Fibroblast of upper back skin (primary cell): ENCODE data around the gene CUL7.

Experiments used
- DNase-seq: peaks from one replicate; pipeline ENCODE4 v3.0.0-alpha.2; 2013

Gene CUL7

DNA sequence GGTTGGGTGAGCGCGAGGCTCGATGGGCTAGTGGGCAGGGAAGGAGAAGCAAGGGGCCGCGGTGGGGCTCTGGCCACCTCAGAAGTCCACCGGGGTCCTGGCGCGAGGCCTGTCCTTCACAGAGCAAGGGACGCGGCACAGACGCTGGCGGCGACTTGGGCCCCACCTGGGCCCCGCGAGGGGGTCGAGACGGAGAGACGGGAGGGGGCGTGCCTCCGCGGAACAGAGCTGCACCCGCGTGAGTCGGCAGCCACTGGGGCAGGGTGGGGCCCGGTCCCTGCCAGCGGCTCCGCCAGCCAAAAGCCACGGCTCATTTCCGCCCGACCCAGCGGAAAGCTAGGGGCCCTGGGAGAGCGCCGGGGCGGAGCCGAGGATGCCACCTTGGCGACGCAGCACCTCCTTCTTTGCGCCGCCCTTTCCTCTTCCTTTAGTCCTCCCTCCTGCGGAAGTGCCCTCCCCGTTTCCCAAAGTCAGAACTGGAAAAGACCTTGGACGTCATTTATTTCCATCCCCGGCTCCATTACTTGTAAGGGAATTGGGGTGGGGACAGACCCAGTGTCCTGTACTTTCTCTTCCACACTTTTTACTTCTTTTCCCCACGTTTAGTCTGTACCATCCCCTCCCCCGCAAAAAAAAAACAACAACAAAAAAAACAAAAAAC lies at the start of gene CUL7:
Gene CUL7 (minus strand): TSS at position 307 of the 661 bp plus-strand sequence. CDS start 1,063 bp downstream, outside the sequence.
- peak; percentile 96 for DNase-seq

DNA sequence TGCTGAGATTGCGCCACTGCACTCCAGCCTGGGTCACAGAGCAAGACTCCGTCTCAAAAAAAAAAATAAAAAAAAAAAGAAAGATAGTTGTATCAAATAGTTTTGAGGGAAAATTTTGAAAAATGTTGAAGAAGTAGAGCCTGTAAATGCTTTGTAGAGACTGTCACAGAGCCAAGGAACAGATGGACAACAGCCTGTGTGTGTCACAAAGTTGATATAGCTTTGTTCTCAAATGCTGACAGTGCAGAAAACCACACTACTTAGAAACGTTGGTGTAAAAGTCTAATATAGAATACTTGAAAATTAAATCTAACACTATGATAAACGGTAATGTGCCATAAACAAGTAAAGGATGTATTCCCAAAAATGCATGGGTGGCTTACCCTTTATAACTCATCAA lies 47.8 kb upstream of the CUL7 start:
- no peak for DNase-seq

DNA sequence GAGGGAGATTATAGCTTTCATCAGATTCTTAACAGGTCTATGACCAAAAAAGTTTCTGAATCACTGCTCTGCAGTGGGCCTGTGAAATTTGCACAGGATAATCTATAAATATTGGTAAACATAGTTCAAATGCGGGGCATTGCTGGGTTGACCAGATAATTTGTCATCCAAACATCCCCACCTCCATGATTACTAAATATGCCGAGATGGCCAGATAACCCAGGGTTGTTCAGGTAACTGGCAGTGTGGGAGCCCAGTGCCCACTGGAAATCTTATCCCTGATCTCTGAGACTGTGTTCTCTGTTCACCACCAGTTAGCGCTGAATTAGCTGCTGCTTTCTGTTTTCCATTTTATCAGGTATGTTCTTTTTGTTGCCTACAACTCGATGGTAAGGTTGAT lies 43.9 kb upstream of the CUL7 start:
- no peak for DNase-seq

DNA sequence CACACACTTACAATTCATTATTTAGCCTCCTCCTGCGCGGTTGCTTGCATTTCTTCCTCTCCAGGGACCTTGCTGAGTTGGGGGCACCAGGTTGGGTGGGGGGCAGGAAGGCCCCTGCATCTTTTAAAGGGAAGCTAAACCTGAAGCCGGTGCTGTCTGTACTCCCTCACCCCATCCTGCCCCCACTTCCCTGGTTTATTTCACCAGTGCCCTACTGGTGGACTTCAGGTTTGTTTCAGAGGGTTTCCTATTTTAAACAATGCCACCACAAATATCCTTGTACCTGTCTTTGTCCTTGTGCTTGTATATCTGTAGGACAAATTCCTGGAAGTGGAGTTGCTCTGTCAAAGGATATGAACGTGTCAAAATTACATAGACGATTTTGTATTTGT lies 43.4 kb upstream of the CUL7 start:
- no peak for DNase-seq

DNA sequence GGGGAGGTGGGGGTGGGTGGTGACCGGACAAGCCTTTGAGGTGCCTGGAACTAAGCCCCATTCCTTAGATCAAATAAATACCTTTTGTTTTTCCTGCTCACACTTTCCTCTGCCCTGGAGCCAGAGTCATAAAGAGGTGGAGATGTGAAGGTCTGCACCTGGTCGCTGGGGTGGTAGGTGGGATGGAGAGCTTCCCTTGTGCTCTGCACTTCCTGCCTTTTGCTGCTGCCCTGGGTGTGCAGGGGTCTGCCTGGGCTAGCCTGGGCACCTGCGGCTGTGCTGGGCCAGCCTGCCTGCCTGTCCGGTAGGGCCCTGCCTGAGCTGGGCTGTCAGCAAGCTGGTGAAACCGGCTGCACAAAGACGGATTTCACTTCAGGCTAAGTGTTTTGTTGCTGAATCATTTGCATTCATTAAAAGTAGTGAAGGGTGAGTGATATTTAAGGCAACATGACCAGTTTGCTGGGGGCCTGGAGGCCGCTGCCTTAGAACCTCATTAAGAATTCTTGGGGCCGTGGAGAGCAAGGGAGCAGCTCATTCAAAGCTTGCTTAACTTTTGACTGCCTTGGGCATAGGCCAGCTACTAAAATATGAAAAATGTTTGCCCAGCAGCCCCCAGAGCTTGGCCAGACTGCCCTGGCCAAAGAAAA lies 42.9 kb upstream of the CUL7 start:
- DNase-seq = peak; percentile 91

DNA sequence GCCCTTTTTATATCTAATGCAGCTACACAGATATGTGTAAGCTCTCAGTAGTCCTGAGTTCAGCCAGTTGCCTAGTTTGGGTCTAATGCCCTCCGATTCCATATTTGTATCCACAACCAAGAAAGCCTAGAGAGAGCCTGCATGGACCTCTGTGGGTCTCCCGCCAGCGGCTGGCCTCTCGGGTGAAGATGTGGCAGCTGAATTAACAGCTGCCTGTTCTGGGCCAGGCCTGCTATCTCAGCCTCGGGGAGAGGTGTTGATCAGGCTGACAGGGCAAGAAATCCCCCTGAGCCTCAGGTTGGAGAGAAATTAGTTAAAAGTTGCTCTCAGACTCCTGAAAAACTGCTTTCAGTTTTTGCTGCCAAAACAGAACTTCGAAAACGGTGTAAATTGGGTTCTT lies 42.3 kb upstream of the CUL7 start:
- DNase-seq = no peak

DNA sequence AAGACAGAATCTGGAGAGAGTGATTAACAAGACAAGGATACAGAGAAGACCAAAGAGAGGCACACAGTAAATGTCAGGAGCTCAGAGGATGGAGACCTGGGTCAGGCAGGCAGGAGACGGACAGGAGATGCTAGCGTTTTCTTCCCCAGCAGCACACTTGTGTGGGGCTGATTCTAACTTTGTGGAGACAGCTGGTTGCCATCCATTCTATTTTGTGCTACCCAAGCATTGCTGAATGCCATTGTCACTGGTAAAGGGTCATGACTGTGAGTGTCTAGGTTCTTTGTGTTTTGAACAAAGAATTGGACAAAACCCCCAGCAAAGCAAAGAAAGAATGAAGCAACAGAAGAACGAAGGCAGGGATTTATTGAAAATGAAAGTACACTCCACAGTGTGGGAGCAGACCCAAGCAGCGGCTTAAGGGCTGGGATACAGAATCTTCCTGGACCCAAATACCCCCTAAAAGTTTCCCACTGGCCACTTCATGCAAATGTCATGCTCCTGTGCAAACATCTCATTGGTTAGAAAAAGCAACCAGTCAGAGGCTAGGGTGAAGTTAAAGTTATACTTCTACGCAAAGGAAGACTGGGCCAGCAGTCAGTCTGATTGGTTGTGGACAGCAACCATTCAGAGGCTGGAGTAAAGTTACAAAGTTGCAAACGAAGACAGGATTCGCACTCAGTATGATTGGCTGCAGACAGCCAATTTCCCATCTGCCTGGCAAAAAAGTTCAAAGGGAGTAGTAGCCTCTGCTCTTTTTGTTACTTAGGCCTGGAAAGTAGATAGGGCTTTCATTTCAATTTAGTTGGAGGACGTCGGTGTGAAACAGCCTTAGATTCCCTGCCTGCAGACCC lies 40.0 kb upstream of the CUL7 start:
- peak; percentile 78 for DNase-seq

DNA sequence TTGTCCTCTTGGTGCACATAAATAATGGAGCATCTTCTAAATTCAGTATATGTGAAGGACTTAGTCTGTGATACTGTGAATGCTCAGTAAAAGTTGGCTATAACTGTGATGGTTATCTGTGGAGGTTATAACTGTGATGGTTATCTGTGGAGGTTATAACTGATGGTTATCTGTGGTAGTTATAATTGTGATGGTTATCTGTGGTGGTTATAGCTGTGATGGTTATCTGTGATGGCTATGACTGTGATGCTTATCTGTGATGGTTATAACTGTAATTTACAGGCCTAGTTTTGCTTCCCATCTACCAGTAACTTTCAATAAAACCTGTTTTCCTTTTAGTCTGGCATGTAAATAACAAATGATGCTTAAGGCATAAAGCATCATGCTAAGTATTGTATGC lies 39.0 kb upstream of the CUL7 start:
- DNase-seq = no peak

DNA sequence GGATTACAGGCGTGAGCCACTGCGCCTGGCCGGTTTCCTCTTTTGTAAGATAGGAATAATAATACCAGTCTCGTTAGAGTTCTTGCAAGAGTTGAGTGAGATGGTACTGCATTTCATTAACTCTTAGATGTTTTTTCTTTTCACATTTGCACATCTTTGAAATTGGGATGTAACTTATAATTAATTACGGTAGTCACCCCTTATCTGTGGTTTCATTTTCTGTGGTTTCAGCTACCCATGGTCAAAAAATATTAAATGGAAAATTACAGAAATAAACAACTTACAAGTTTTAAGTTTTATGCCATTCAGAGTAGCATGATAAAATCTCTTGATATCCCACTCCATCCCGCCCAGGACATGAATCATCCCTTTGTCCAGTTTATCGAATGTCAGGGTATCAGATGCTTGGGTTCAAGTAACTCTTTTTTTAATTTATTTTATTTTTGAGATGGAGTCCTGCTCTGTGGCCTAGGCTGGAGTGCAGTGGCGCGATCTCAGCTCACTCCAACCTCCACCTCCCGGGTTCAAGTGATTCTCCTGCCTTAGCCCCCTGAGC lies 37.9 kb upstream of the CUL7 start:
- no peak for DNase-seq

DNA sequence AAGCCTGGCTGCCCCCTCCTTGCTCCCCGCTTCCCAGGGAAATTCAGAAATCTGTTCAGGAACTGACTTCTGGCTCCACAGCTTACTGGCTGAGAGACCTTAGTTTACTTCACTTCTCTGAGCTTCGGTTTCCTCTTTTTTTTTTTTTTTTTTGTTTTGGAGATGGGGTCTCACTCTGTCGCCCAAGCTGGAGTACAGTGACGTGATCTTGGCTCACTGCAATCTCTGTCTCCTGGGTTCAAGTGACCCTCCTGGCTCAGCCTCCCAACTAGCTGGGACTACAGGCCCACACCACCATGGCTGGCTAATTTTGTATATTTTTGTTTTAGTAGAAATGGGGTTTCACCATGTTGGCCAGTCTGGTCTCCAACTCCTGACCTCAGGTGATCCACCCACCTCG lies 37.4 kb upstream of the CUL7 start:
- DNase-seq = no peak

DNA sequence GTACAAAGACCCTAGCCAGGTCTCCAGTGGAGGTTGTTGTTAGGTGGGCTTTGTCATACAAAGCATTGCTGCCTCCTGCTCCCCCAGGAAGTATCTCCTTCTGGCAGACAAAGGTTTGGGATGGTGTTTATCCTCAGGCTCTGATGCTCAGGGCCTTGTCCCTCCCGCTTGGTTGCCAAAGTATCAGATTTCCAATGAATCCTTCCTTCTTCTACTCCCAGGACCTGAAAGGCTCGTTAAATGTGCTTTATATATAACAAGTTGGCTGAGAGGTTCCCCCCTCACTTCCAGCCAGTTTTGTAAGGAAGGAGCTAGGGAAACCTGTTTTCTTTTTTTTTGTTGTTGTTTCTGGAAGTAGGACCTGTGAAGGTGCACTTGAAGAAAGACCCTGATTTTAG lies 36.9 kb upstream of the CUL7 start:
- no peak for DNase-seq

DNA sequence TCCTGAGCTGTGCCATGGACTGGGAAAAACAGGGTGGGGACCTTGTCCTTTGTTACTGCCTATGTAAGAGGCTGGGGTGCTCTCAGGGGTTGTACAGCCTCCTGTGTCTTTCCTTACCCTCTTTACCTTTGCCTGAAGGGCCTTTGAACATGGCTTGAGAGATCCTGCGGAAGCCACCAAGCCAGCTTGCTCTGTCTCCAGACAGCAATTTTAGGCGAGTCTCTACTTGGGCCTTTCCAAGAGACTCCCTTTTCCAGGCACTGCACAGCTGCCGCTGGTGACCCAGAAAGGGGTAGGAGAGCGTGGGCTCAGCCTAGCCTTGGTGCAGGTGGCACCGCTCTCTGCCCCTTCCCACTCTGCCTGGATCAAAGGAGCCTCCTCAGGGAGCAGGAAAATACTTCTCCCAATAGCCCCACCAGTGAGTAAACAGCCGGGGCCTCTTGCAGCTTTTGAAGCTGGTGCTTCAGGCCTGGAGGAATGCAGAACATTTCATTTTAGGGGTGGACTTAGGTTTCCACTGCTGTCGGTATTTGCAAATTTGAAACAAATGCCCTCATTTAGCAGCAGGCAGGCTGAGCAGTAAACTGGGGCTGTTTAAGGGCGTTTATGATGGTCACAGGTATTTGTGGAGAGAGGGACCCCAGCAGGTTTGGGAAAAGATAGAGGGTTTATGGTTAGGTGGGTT lies 36.4 kb upstream of the CUL7 start:
- peak; percentile 47 for DNase-seq

DNA sequence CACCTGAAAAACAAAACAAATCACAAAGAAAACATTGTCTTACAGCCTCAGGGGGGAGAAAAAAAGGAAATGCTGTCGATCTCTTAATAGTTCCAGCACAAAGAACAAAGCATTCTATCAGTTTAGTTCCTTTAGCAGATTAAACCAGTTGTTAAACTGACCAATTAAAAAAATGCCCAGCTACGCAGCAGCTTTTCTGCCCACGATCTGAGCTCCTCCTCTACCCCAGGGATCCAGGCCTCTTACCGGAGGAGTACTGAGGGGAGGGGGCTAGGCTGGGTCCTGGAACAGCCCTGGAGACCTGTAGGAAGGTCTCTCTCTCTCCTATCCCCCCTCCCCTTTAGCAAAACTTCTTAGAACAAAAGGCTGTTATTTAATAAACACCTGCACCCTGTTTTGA lies 35.8 kb upstream of the CUL7 start:
- DNase-seq = no peak

DNA sequence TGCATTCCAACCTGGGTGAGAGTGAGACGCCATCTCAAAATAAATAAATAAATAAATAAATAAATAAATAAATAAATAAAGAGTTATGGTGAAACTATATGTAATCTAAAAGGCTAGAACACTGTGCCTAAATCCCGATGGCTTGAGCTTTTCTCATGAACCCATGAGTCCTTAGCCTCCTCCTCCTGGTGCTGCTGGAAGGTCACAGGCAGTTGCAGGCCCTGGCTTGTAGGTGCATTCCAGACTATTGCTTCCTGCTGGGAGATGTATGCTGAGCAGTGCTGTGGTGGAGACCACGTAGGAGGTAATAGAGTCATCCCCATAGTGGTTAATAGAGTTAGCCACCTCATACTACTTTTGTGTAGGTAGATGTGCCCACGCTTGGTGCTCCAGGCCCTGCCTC lies 35.0 kb upstream of the CUL7 start:
- peak; percentile 43 for DNase-seq

DNA sequence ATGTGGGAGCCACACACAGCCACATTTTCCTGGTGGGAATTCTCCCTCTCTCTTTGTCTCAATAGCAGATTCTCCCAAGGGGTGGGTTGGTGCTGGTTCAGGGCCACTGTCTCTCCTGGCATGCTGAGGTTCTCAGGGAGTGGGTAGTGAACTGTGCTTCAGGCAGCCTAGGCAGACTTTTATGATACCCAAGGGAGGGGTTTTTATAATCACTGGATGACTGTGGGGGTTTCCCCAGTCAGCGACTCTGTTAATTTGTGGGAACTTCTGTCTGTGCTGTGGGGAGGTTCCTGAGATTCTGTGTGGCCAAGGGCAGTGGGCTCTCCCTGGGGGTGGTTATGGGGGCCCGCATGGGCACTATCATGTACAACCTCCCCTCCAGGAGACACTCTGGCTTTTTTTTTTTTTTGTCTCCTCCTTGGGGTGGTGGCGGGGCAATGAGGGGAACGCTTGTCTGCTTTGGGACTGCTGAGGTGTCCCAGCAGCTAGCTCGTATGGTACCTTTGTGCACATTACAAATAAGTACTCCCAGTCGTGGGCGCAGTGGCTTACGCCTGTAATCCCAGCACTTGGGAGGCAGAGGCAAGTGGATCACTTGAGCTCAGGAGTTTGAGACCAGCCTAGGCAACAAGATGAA lies 32.5 kb upstream of the CUL7 start:
- no peak for DNase-seq

DNA sequence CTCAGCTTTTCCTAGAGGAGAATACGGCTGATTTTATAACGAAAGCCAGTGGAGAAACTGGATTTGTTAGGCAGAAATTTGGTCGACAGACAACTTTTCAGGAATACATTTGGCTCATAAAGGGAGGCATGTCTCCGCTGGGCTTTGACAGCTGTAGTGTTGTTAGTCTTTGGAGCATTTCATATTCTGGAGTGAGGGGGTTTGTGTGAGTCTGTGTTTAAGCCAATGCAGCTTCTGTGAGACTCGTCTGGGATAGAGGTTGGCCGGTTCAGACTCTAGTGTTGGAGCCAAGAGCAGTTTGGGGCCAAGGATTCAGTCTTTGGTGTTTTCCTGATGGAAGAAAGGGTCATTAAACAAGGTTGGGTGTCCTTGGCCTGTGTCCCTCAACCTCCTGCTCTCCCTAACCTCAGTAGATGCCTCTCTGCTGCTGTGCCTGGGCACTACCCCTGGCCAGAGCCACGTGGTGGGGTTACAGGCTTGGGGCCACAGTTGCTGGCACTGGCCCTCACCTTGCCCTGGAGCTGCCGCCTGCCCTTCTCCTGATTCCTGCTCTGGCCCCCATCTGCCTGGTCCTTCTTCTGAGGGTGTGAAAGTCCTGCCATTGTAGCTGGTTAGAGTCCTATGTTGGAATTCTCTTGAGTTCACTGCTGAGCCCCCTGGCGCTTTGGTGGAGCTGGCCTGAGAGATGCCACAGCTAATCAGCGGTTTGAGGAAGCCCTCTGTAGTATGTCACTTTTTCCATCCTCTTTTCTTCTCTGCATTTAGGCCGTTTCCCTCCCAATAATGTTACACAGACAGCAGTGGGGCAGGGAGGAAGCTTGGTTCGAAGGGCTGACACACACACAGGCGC lies 29.4 kb upstream of the CUL7 start:
- DNase-seq = no peak

DNA sequence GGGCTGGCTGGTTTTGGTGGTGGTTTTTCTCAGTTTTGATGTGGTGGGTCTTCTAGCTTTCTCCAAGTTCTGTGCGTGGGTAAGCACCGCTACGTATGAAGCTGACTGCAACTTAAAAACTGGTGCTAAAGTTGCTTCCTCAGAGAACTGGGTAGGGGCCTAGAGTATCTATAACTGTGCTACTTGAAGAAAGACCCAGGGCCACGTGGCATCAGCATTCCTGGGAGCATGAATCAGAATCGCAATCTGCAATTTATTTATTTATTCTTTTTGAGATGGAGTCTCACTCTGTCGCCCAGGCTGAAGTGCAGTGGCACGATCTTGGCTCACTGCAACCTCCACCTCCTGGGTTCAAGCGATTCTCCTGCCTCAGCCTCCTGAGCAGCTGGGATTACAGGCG lies 28.3 kb upstream of the CUL7 start:
- peak; percentile 51 for DNase-seq

DNA sequence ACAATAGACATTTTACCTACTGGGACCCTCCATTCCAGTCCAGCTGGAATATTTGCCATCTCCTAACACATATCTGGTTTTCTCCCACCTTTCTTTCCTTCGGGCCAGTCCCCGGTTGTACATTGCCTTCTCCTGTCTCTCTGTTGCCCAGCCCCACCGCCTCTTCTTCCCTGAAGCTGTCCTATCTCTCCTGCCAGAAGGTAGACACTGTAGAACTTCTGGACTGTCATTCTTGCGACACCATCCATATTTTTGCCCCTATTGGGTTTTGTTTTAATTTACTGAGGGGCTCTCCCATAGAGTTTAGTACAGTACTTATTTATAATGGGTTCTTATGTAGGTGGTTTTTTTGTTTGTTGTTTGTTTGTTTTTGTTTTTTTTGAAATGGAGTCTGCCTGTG lies 27.4 kb upstream of the CUL7 start:
- no peak for DNase-seq

DNA sequence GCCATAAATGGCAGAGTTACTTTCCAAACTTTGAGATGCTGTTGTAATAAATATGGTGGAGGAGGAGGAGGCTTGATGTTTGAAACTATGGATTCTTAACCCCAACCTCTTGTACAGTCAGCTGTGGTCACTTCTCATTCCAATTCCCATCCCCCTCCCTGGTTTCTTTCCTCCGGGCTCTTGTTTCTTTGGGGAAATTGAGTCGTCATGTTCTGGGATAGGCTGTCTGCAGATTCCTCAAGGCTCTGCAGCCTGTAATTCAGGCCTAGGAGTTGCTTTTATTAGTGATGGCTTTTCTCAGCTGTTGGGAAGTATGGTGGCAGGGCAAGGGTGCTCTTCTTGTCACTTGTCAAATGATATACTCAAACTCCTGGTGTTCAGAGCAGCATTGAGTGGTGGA lies 25.0 kb upstream of the CUL7 start:
- peak; percentile 95 for DNase-seq

DNA sequence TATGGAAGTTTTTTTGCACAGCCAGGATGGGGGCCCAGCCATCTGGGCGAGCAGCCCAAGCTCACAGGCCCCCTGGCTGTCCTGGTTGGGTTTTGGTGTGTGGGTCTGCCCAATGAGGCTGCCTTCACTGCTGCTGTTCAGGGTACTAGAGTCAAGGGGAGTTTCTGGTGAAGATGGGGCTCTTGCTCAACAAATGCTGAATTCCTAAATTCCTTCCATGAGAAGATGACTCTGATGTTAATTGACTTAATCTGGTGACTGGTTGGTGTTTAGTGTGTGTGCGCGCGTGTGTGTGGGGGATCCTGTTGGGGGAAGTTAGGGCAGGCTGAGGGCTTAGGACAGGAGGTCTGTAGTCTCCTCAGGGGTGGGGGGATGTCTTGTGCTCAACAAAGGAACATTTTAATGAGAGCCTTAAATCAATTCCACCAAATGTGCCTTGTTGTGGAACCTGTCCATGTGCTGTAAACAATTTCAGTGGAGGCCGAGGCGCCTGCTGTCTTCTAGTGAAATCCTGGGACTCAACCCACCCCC lies 24.4 kb upstream of the CUL7 start:
- DNase-seq = peak; percentile 84

DNA sequence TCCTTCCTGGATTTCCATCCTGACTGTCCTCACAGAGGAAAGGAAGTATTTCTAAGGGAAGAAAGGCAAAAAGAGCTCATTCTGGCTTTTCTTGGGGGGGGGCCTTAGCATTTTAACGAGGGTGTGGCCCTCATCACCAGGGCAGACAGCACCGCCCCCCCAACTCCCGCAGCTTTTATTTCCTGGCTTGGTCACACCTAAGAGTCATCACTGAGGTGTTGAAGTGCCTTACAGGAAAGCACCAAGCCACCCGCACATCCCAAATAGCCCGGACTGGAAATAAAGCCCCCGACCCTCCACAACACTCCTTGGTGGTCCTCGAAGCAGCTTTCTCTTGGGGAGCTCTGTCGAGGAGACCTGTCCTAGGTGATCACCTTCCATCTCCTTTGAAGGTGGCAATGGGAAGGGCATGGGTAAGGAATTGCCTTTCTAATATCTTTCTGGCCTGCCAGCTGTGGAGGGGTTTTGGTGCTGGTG lies 23.7 kb upstream of the CUL7 start:
- no peak for DNase-seq
